Measurements from ENCODE around the gene KLHDC4.
"Not testable (repeated sequence)": the region's sequence is repeated elsewhere in the genome, so short reads cannot be mapped to it uniquely, and the experiment has no call there.

Gene KLHDC4

GRCh38 chr16:87741700-87742415 is 23.9 kb downstream of the KLHDC4 start:
- no peak for DNase-seq

- no peak for DNase-seq
Measured at GRCh38 chr16:87740909-87741424, 24.8 kb downstream of the KLHDC4 start.

- DNase-seq, result no peak
Measured at GRCh38 chr16:87740441-87740840, 25.3 kb downstream of the KLHDC4 start.

GRCh38 chr16:87739801-87740200 is 26.0 kb downstream of the KLHDC4 start:
- no peak for DNase-seq

- no peak for DNase-seq
Measured at GRCh38 chr16:87736008-87736382, 29.8 kb downstream of the KLHDC4 start.

GRCh38 chr16:87735270-87736007 is 30.3 kb downstream of the KLHDC4 start:
- DNase-seq, result no peak

- DNase-seq, result no peak
Measured at GRCh38 chr16:87734644-87735043, 31.1 kb downstream of the KLHDC4 start.

GRCh38 chr16:87733190-87733589 is 32.6 kb downstream of the KLHDC4 start:
- DNase-seq, result no peak

GRCh38 chr16:87731607-87732006 is 34.2 kb downstream of the KLHDC4 start:
- no peak for DNase-seq

- no peak for DNase-seq
Measured at GRCh38 chr16:87729266-87729954, 36.4 kb downstream of the KLHDC4 start.

- no peak for DNase-seq
Measured at GRCh38 chr16:87728026-87728425, 37.8 kb downstream of the KLHDC4 start.

- no peak for DNase-seq
Measured at GRCh38 chr16:87727346-87727745, 38.4 kb downstream of the KLHDC4 start.

- DNase-seq, result not testable (repeated sequence)
Measured at GRCh38 chr16:87726577-87726976, 39.2 kb downstream of the KLHDC4 start.

- DNase-seq, result no peak
Measured at GRCh38 chr16:87725596-87726235, 40.1 kb downstream of the KLHDC4 start.

- no peak for DNase-seq
Measured at GRCh38 chr16:87724490-87725291, 41.1 kb downstream of the KLHDC4 start.

GRCh38 chr16:87723226-87723623 is 42.6 kb downstream of the KLHDC4 start:
- DNase-seq, result no peak

- DNase-seq, result no peak
Measured at GRCh38 chr16:87722590-87723225, 43.1 kb downstream of the KLHDC4 start.

- DNase-seq, result no peak
Measured at GRCh38 chr16:87721622-87722585, 43.9 kb downstream of the KLHDC4 start.

- no peak for DNase-seq
Measured at GRCh38 chr16:87720446-87720845, 45.3 kb downstream of the KLHDC4 start.

GRCh38 chr16:87718831-87719230 is 47.0 kb downstream of the KLHDC4 start:
- DNase-seq, result not testable (repeated sequence)

- no peak for DNase-seq
Measured at GRCh38 chr16:87715658-87716057, 50.1 kb downstream of the KLHDC4 start.

Data from activated CD4-positive, alpha-beta T cell treated with anti-CD3 and anti-CD28 coated beads, Interleukin-2, amount 50 U/mL, for 4 hours (primary cell).